ENCODE data around the gene ZBTB24.
"Not testable (repeated sequence)": the region's sequence is repeated elsewhere in the genome, so short reads cannot be mapped to it uniquely, and the experiment has no call there.

ZBTB24 gene

DNA sequence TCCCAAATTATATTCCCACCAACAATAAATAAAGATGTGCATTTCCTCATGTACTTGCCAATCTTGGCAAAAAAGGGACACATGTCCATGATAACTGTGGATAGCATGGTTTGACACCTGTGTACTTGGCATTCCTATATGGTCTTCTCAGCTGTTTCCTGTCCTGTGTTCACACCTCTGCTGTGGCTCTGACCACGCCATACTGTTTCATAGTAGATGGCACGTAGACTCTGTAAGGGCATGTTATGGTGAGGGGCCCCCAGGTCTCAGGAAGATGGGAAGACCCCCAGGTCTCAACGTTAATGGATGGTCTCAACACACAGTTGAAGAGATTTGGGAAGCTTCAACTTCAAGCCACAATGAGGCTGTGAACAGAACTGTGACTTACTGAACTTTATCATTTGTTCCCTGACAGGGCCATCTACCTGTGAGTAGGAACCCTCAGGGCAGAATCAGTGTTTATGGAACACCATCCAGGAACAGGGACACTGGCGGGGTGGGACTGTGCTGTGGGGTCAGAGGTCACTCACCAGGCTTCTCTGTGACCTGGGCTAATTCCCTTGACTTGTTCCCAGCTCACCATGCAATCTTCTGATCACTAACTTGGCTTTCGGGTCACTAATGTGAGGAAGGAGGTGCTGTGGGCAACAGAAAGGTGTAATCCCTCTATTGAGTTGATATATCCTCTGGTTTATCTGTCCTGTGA is 11.8 kb downstream of the ZBTB24 start:
- H3K27ac ChIP-seq = no peak overlapping the region
- TF ChIP-seq, protein P1, sequence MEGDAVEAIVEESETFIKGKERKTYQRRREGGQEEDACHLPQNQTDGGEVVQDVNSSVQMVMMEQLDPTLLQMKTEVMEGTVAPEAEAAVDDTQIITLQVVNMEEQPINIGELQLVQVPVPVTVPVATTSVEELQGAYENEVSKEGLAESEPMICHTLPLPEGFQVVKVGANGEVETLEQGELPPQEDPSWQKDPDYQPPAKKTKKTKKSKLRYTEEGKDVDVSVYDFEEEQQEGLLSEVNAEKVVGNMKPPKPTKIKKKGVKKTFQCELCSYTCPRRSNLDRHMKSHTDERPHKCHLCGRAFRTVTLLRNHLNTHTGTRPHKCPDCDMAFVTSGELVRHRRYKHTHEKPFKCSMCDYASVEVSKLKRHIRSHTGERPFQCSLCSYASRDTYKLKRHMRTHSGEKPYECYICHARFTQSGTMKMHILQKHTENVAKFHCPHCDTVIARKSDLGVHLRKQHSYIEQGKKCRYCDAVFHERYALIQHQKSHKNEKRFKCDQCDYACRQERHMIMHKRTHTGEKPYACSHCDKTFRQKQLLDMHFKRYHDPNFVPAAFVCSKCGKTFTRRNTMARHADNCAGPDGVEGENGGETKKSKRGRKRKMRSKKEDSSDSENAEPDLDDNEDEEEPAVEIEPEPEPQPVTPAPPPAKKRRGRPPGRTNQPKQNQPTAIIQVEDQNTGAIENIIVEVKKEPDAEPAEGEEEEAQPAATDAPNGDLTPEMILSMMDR (IDR thresholded peaks at IDR 0.05) = no peak
- TF ChIP-seq ZFX (IDR thresholded peaks at IDR 0.05; ENCODE audit: borderline replicate concordance) = no peak

GRCh38 chr6:109469591-109470189 is 13.3 kb downstream of the ZBTB24 start:
- no peak overlapping the region for H3K27ac ChIP-seq
- TF ChIP-seq, protein P1 (IDR thresholded peaks at IDR 0.05) = no peak
- no peak for TF ChIP-seq ZFX (IDR thresholded peaks at IDR 0.05; ENCODE audit: borderline replicate concordance)

DNA sequence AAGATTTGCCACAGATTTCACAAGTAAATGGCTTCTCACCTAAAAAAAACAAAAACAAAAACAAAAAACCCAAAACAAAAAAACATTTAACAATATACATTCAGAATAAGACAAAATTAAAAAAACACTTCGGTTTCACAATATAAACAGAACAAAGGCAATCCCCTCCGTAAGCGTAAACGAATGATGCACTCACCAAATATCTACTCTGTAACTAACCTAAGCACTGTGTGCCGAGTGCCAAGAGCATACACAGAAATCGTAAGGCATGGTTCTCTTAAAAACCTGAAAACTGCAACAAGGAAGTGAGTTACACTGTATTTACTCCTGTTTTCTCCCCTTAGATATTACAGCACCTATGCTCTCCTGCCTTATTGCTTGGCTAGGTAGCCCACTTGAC is 15.3 kb downstream of the ZBTB24 start:
- TF ChIP-seq, protein P1 (IDR thresholded peaks at IDR 0.05) = no peak
- TF ChIP-seq ZFX (IDR thresholded peaks at IDR 0.05; ENCODE audit: borderline replicate concordance) = no peak
- no peak overlapping the region for H3K27ac ChIP-seq

- TF ChIP-seq, protein P1 (IDR thresholded peaks at IDR 0.05) = no peak
- no peak for TF ChIP-seq ZFX (IDR thresholded peaks at IDR 0.05; ENCODE audit: borderline replicate concordance)
- no peak overlapping the region for H3K27ac ChIP-seq
These were observed 16.7 kb downstream of the ZBTB24 start for GRCh38 chr6:109466212-109466923.

- TF ChIP-seq ZFX (IDR thresholded peaks at IDR 0.05; ENCODE audit: borderline replicate concordance) = no peak
- TF ChIP-seq, protein P1 (IDR thresholded peaks at IDR 0.05) = no peak
- no peak overlapping the region for H3K27ac ChIP-seq
These were observed 17.2 kb downstream of the ZBTB24 start for GRCh38 chr6:109465772-109466171.

- no peak for TF ChIP-seq ZFX (IDR thresholded peaks at IDR 0.05; ENCODE audit: borderline replicate concordance)
- TF ChIP-seq, protein P1 (IDR thresholded peaks at IDR 0.05) = no peak
- H3K27ac ChIP-seq = no peak overlapping the region
These were observed 21.1 kb downstream of the ZBTB24 start for GRCh38 chr6:109461733-109462526.

- not testable (repeated sequence) for H3K27ac ChIP-seq
These were observed 21.8 kb downstream of the ZBTB24 start for GRCh38 chr6:109461205-109461604.

Data from 22Rv1 (cell line).